ENCODE data around the gene TNFRSF19. TPM values are rescaled to one million over a fixed set of nuclear protein-coding genes. Genes with fewer than 3 reads are reported as not detected.

Gene TNFRSF19
- total and polyA plus RNA-seq, 2 of the 13 experiments (the other 11 are each of a cell fraction or from before 2014, with no cell fraction given), result 75.3 to 77.7 TPM

DNA sequence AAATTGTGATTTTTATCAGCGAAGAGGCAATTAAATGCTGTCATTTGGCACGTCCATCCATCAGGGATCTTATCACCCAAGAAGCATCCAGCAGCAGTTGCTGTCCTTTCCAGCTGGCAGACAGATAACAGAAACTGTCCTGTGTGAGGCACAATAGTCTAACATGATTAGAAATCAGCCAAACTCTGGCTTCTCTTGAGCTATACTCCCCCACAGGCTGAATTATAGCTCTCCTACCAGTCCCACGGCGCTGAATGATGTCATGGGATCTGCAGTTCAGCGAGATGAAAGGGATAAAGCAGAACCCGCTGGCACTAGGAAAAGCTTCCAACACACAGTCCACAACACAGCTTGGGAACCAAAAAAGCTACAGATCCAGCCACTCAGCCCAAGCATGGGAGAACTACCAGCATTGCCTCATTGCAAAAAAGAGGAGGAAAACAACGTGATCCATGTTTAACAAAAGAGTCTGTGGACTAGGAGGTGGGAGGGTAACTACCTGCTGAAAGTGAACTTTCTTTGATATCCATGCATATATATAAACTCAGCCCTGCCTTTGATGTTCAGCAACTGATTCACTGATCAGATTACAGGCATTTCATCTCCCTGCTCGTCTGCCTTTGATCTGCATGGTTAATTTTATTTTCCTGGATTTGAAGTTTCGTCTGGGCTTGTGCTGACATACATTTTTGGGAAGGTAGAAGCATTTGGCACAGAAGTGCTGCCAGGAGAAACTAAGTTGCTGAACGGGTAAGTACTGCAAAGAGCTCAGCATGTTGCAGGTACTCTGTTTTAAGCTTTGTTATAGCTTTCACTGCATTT, at the start of gene TNFRSF19 (continued):
- TF ChIP-seq CBX1 (IDR thresholded peaks at IDR 0.05; ENCODE audit: low read depth), result peak; percentile 39
- TF ChIP-seq, protein P1, sequence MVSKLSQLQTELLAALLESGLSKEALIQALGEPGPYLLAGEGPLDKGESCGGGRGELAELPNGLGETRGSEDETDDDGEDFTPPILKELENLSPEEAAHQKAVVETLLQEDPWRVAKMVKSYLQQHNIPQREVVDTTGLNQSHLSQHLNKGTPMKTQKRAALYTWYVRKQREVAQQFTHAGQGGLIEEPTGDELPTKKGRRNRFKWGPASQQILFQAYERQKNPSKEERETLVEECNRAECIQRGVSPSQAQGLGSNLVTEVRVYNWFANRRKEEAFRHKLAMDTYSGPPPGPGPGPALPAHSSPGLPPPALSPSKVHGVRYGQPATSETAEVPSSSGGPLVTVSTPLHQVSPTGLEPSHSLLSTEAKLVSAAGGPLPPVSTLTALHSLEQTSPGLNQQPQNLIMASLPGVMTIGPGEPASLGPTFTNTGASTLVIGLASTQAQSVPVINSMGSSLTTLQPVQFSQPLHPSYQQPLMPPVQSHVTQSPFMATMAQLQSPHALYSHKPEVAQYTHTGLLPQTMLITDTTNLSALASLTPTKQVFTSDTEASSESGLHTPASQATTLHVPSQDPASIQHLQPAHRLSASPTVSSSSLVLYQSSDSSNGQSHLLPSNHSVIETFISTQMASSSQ (IDR thresholded peaks at IDR 0.05; ENCODE audit: low read depth), result peak; percentile 38; the same call in 1 of the 2 replicates
- TF ChIP-seq, protein P1 (CRISPR knock-in tag; IDR thresholded peaks at IDR 0.05; ENCODE audit: borderline replicate concordance), result peak; percentile 77; the same call in 1 of the 2 replicates
- TF ChIP-seq SAP130 (CRISPR knock-in tag; IDR thresholded peaks at IDR 0.05; ENCODE audit: low read depth), result peak; percentile 87
- peak; percentile 55 for TF ChIP-seq PHF21A (CRISPR knock-in tag; IDR thresholded peaks at IDR 0.05)
- TF ChIP-seq, protein P2, sequence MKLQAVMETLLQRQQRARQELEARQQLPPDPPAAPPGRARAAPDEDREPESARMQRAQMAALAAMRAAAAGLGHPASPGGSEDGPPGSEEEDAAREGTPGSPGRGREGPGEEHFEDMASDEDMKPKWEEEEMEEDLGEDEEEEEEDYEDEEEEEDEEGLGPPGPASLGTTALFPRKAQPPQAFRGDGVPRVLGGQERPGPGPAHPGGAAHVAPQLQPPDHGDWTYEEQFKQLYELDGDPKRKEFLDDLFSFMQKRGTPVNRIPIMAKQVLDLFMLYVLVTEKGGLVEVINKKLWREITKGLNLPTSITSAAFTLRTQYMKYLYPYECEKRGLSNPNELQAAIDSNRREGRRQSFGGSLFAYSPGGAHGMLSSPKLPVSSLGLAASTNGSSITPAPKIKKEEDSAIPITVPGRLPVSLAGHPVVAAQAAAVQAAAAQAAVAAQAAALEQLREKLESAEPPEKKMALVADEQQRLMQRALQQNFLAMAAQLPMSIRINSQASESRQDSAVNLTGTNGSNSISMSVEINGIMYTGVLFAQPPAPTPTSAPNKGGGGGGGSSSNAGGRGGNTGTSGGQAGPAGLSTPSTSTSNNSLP (IDR thresholded peaks at IDR 0.05; ENCODE audit: low read depth, low read length), result peak; percentile 89
- peak; percentile 34; the same call in 1 of the 2 replicates for TF ChIP-seq HNF4A (CRISPR knock-in tag; IDR thresholded peaks at IDR 0.05)
- peak; percentile 55; the same call in 1 of the 2 replicates for TF ChIP-seq YEATS4 (CRISPR knock-in tag; IDR thresholded peaks at IDR 0.05; ENCODE audit: borderline replicate concordance)
- TF ChIP-seq FOXP1 (IDR thresholded peaks at IDR 0.05), result no peak
- TF ChIP-seq FOXP1 (CRISPR knock-in tag; IDR thresholded peaks at IDR 0.05), result peak; percentile 61; the same call in 1 of the 2 replicates
- TF ChIP-seq NCOA1 (CRISPR knock-in tag; IDR thresholded peaks at IDR 0.05), result no peak
- 0 out of 2 replicates have a peak, but pooled peaks have one; percentile 41 for TF ChIP-seq ARID2 (CRISPR knock-in tag; IDR thresholded peaks at IDR 0.05; ENCODE audit: borderline replicate concordance)
- TF ChIP-seq GPN1 (CRISPR knock-in tag; IDR thresholded peaks at IDR 0.05; ENCODE audit: borderline replicate concordance), result no peak
- peak; percentile 55 for TF ChIP-seq FOSL2 (CRISPR knock-in tag; IDR thresholded peaks at IDR 0.05)
- 0 out of 2 replicates have a peak, but pooled peaks have one; percentile 41 for TF ChIP-seq ELF3 (CRISPR knock-in tag; IDR thresholded peaks at IDR 0.05)
- TF ChIP-seq PAWR (CRISPR knock-in tag; IDR thresholded peaks at IDR 0.05; ENCODE audit: borderline replicate concordance), result no peak
- TF ChIP-seq, protein P3, sequence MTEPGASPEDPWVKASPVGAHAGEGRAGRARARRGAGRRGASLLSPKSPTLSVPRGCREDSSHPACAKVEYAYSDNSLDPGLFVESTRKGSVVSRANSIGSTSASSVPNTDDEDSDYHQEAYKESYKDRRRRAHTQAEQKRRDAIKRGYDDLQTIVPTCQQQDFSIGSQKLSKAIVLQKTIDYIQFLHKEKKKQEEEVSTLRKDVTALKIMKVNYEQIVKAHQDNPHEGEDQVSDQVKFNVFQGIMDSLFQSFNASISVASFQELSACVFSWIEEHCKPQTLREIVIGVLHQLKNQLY (CRISPR knock-in tag; IDR thresholded peaks at IDR 0.05), result peak; percentile 83; the same call in 1 of the 2 replicates
- TF ChIP-seq SMC3 (IDR thresholded peaks at IDR 0.05; ENCODE audit: low read length), result 0 out of 2 replicates have a peak, but pooled peaks have one; percentile 4
- TF ChIP-seq RFX5 (IDR thresholded peaks at IDR 0.05; ENCODE audit: low read depth, low read length), result 0 out of 2 replicates have a peak, but pooled peaks have one; percentile 13
- TF ChIP-seq KDM1A (CRISPR knock-in tag; IDR thresholded peaks at IDR 0.05), result no peak
- TF ChIP-seq, protein P4, sequence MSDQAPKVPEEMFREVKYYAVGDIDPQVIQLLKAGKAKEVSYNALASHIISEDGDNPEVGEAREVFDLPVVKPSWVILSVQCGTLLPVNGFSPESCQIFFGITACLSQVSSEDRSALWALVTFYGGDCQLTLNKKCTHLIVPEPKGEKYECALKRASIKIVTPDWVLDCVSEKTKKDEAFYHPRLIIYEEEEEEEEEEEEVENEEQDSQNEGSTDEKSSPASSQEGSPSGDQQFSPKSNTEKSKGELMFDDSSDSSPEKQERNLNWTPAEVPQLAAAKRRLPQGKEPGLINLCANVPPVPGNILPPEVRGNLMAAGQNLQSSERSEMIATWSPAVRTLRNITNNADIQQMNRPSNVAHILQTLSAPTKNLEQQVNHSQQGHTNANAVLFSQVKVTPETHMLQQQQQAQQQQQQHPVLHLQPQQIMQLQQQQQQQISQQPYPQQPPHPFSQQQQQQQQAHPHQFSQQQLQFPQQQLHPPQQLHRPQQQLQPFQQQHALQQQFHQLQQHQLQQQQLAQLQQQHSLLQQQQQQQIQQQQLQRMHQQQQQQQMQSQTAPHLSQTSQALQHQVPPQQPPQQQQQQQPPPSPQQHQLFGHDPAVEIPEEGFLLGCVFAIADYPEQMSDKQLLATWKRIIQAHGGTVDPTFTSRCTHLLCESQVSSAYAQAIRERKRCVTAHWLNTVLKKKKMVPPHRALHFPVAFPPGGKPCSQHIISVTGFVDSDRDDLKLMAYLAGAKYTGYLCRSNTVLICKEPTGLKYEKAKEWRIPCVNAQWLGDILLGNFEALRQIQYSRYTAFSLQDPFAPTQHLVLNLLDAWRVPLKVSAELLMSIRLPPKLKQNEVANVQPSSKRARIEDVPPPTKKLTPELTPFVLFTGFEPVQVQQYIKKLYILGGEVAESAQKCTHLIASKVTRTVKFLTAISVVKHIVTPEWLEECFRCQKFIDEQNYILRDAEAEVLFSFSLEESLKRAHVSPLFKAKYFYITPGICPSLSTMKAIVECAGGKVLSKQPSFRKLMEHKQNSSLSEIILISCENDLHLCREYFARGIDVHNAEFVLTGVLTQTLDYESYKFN (CRISPR knock-in tag; conservative IDR thresholded peaks at IDR 0.05), result peak; percentile 49; the same call in 1 of the 2 replicates
